Measurements from ENCODE around the gene CLDN22.

Gene CLDN22

GRCh38 chr4:183295711-183296110, 24.4 kb downstream of the CLDN22 start:
- in situ Hi-C loops (cut with HindIII; ENCODE audit: low pct_ligation_motif_present, low pct_unique_long_range_greater_than_20kb, low sequenced_read_pairs), result no loop called here
- DNase-seq, result no peak

GRCh38 chr4:183291070-183291469, 29.0 kb downstream of the CLDN22 start:
- in situ Hi-C loops (cut with HindIII; ENCODE audit: low pct_ligation_motif_present, low pct_unique_long_range_greater_than_20kb, low sequenced_read_pairs), result no loop called here
- no peak for DNase-seq

GRCh38 chr4:183289688-183290087, 30.4 kb downstream of the CLDN22 start:
- in situ Hi-C loops (cut with HindIII; ENCODE audit: low pct_ligation_motif_present, low pct_unique_long_range_greater_than_20kb, low sequenced_read_pairs), result no loop called here

GRCh38 chr4:183288955-183289354, 31.1 kb downstream of the CLDN22 start:
- no peak for DNase-seq
- in situ Hi-C loops (cut with HindIII; ENCODE audit: low pct_ligation_motif_present, low pct_unique_long_range_greater_than_20kb, low sequenced_read_pairs), result no loop called here

More at GRCh38 chr4:183289688-183290087, 30.4 kb downstream of the CLDN22 start:
- peak; percentile 19 for DNase-seq

- DNase-seq, result peak; percentile 61
- in situ Hi-C loops (cut with HindIII; ENCODE audit: low pct_ligation_motif_present, low pct_unique_long_range_greater_than_20kb, low sequenced_read_pairs), result no loop called here
Observed at GRCh38 chr4:183287677-183288076, 32.4 kb downstream of the CLDN22 start.

GRCh38 chr4:183287309-183287659, 32.8 kb downstream of the CLDN22 start:
- DNase-seq, result peak; percentile 75
- in situ Hi-C loops (cut with HindIII; ENCODE audit: low pct_ligation_motif_present, low pct_unique_long_range_greater_than_20kb, low sequenced_read_pairs), result no loop called here

- peak; percentile 17 for DNase-seq
- in situ Hi-C loops (cut with HindIII; ENCODE audit: low pct_ligation_motif_present, low pct_unique_long_range_greater_than_20kb, low sequenced_read_pairs), result no loop called here
Observed at GRCh38 chr4:183286590-183287308, 33.3 kb downstream of the CLDN22 start.

GRCh38 chr4:183285886-183286285, 34.2 kb downstream of the CLDN22 start:
- DNase-seq, result no peak
- in situ Hi-C loops (cut with HindIII; ENCODE audit: low pct_ligation_motif_present, low pct_unique_long_range_greater_than_20kb, low sequenced_read_pairs), result no loop called here

GRCh38 chr4:183284965-183285364, 35.1 kb downstream of the CLDN22 start:
- DNase-seq, result no peak
- in situ Hi-C loops (cut with HindIII; ENCODE audit: low pct_ligation_motif_present, low pct_unique_long_range_greater_than_20kb, low sequenced_read_pairs), result no loop called here

GRCh38 chr4:183284258-183284785, 35.8 kb downstream of the CLDN22 start:
- in situ Hi-C loops (cut with HindIII; ENCODE audit: low pct_ligation_motif_present, low pct_unique_long_range_greater_than_20kb, low sequenced_read_pairs), result no loop called here
- DNase-seq, result no peak

- in situ Hi-C loops (cut with HindIII; ENCODE audit: low pct_ligation_motif_present, low pct_unique_long_range_greater_than_20kb, low sequenced_read_pairs), result no loop called here
- no peak for DNase-seq
Observed at GRCh38 chr4:183276106-183276505, 44.0 kb downstream of the CLDN22 start.

GRCh38 chr4:183272384-183272783, 47.7 kb downstream of the CLDN22 start:
- in situ Hi-C loops (cut with HindIII; ENCODE audit: low pct_ligation_motif_present, low pct_unique_long_range_greater_than_20kb, low sequenced_read_pairs), result no loop called here
- DNase-seq, result no peak

GRCh38 chr4:183268556-183268955, 51.5 kb downstream of the CLDN22 start:
- no peak for DNase-seq
- in situ Hi-C loops (cut with HindIII; ENCODE audit: low pct_ligation_motif_present, low pct_unique_long_range_greater_than_20kb, low sequenced_read_pairs), result no loop called here
